ENCODE results near the gene CEP89.

- TF ChIP-seq POLR2A (IDR thresholded peaks at IDR 0.05; ENCODE audit: low read length) (no peak), GATA1 (IDR thresholded peaks at IDR 0.05; ENCODE audit: low read depth, low read length) (no peak)
These were observed 80.1 kb downstream of the CEP89 start for GRCh38 chr19:32891609-32892008.

All from erythroblast (primary cell).